Esophagus muscularis mucosa (tissue), 4 donors: Measurements from ENCODE around the gene EXOC6B.

Experiments used
- EP300 ChIP-seq: sonication (generic); formaldehyde crosslinking; IDR thresholded peaks from one replicate; pipeline ENCODE4 v1.6.1; 2017; ENCODE audit warnings: antibody characterized with exemption
- POLR2A ChIP-seq: fragments of 450-650 bp; IDR thresholded peaks from one replicate; pipeline ENCODE4 v1.6.1; 2017; ENCODE audit warnings: antibody characterized with exemption, moderate library complexity, mild to moderate bottlenecking, low read depth
- POLR2AphosphoS5 ChIP-seq, 2 donors: sonication (generic); formaldehyde crosslinking; IDR thresholded peaks; one replicate each; pipeline ENCODE4 v1.6.1; 2017; ENCODE audit warnings: antibody characterized with exemption in 2 of 2
- TF ChIP-seq, protein P1 (sequence below), 3 experiments: fragments of 200-600 bp in 2 of 3; fragments of 450-650 bp in 1 of 3; sonication (generic) in 2 of 3; IDR thresholded peaks; one replicate each; pipeline ENCODE4 v1.5.1; 2017 to 2019; ENCODE audit warnings: antibody characterized with exemption in 3 of 3, mild to moderate bottlenecking in 2 of 3, moderate library complexity in 1 of 3

DNA sequence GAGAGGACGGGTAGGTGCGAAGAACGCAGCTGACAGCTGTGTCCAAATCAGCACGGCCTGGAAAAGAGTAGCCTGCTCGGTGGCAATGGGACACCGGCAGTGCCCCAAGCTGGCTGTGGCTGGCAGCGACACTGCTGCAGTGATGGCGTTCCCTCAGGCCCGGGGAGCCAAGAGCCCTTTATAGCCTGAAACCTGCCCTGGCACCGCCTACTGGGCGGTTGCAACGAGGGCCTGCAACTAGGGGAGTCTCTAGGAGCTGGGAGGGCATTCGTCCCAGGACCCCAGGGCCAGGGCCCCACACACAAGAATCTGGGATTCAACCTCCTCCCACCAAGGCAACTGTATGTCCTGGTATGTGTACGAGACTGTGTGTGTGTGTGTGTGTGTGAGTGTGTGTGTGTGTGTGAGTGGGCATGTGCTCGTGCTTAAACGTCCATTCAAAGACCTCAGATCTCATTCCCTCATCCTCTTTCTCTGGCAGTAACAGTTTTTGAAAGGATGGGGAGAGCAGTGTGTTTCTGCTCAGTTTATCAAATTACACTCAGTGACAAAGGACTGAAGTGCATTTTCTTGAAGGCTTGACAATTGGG, 671.4 kb downstream of the EXOC6B start:
- no peak for TF ChIP-seq POLR2A
- TF ChIP-seq, protein P1, sequence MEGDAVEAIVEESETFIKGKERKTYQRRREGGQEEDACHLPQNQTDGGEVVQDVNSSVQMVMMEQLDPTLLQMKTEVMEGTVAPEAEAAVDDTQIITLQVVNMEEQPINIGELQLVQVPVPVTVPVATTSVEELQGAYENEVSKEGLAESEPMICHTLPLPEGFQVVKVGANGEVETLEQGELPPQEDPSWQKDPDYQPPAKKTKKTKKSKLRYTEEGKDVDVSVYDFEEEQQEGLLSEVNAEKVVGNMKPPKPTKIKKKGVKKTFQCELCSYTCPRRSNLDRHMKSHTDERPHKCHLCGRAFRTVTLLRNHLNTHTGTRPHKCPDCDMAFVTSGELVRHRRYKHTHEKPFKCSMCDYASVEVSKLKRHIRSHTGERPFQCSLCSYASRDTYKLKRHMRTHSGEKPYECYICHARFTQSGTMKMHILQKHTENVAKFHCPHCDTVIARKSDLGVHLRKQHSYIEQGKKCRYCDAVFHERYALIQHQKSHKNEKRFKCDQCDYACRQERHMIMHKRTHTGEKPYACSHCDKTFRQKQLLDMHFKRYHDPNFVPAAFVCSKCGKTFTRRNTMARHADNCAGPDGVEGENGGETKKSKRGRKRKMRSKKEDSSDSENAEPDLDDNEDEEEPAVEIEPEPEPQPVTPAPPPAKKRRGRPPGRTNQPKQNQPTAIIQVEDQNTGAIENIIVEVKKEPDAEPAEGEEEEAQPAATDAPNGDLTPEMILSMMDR (IDR thresholded peaks at IDR 0.05), result no peak
- TF ChIP-seq POLR2AphosphoS5 (IDR thresholded peaks at IDR 0.05), result no peak
- TF ChIP-seq EP300, result no peak
